Stimulated activated CD8-positive, alpha-beta memory T cell treated with anti-CD3 and anti-CD28 coated beads, Interleukin-2, amount 100 ng/mL, for 1 hour (primary cell): ENCODE data around the gene MLN.

ENCODE experiments used
- DNase-seq, 2 donors: peaks; one replicate each; pipeline ENCODE4 v3.0.0-alpha.2; 2020; ENCODE audit warnings: low read depth in 2 of 2

Gene MLN, protein sequence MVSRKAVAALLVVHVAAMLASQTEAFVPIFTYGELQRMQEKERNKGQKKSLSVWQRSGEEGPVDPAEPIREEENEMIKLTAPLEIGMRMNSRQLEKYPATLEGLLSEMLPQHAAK

DNA sequence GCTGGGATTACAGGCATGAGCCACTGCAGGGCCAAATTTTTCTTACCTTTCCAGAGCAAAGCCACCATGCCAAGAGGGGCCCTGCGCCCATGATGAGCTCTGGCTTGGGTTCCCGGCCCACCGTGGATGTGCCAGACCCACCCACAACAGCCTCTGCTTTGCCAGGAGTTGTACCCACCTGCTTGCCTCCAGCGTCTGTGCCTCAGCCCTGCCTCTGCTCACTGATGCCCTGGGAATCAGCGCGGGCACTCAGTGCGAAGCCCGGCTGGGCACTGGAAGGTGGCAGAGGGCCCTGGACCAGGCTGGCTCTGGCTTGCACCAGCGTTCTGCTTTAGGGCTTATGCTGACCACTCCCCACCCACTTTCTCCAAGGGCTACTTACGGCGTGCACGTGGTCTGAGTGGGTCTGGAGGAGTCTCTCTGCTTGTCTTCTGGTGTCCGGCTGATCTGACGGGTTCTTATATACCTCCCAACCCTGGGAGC lies at the start of gene MLN:
TSS of gene MLN (minus strand) at position 433 of the 483 bp plus-strand sequence. CDS start 2,840 bp downstream, outside the sequence.
- DNase-seq: no peak

DNA sequence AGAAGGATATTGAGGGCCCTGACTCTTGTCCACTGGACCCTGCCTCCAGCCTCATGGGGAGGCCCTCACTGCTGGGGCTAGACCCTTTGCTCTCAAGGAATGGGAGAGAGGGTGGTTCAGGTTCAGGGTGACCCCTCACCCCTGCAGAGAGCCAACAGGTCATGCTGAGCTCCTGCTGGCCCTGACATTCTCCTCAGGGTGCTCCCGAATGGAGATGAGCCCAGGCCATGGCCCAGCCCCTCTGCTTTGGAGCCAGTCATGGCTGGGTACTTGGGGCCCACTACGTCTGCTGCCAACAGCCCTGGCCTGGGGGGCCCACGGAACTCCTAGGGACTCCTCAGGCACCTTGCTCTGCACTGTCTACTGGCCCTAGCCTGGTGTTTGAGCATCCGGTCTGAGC lies 49.2 kb upstream of the MLN start:
- no peak for DNase-seq

DNA sequence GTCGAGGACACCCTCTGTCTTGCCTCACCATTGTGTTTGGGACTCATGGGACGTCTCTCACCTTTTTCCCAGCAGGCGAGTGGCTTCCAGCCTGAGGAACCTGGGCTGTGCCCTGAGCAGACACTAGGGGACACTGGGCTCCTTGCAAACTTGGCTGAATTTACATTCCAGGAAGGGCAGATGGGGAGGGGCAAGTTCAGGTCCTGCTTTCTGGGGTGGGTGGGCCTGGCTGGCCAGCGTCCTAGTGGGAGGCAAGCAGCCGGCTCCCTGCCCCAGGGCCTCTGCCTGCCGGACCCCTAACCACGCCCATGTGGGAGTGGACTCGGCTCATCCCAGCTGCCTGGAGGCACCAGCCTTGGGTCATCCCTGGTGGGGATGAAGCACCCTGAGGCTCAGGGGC lies 48.2 kb upstream of the MLN start:
- DNase-seq: no peak

DNA sequence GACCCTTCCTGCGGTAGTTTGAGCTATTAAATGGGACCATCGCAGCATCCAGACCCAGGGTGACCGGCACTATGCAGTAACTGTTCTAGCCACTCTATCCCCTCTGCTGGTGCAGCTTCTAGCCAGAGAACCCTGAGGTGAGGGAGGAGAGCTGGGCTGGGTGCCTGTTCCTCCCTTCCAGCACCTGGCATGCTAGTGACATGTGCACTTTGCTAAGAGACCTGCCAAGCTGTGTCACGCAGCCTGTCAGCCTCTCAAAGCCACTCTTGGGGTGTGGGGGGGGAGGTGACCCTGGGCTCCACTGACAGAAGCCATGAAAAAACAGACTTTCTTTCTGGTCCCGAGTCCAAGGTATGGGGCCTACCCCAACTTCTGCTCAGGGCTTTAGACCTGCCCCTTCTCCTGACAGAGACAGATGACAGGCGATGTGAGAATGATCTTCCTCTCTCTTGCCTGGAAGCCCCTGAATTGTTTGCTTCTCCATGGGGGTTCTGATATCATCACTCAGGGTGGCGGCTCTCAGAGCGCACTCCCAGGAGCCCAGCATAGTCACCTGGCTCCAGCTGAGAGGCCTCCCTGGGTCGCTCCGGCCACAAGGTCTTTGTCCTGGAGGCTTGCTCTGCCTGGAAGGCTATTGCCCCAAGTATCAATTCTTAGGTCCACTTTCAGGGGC lies 47.2 kb upstream of the MLN start:
- no peak for DNase-seq

DNA sequence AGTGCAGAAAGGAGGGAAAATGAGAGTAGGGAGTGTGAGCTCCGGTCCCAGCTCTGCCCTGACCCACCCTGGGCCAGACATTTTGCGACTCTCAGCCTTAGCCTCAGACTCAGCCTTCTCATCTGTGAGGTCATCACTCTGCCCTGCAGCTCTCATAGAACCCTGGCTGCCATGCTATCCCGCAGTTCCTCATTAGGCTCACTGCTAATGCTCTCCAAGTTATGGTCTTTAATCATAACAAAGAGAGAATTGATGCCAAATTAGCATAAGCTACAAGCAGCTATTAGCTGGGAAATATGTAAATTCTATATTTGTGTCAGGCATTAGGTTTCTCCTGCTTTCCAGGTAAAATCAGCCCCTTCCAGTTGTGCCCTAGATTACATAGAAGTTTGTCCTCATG lies 46.5 kb upstream of the MLN start:
- DNase-seq: no peak

DNA sequence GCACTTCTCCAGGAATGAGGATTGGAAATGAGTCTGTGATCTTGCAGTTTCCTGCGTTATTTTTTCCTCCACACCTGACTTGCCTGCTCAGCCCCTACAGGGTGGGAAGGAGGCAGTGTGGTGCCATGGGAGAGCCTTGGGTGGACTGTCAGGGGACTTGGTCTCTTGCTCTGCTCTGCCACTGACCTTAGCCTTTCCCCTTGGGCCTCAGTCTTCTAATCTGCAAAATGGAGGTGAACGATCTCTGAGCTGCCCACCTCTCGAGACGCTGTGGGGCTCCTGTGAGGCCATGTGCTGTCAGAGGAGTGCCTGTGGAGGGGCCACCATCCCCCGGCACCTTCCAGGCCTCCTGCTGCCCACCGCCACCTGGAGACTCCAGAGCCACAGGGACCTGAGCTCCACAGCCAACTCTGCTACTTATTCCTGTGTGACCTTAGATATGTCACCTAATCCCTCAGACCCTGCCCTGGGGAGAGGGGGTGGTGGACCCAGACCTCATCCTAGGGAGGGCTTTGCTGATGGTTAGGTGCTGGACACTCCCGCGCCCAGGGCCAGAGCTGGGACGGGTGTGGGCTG lies 45.8 kb upstream of the MLN start:
- DNase-seq: no peak

DNA sequence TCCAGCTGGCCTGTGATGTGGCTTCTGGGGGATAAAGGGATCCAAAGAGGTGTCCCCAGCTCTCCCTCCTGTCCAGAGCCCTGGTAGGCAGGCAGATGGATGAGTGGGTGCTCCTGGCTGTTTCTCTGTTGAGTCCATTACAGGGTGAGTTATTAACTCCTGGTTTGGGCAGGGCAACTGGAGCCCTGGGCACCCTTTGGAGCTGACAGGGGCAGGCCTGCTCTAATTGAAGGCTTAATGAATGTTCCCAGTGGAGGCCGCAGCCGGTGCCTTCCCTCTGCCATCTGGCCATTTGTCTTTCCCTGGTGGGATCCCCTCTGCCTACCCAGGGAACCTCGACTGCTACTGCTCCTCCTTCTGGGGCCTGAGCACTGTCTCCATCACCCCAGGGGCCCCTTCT lies 44.7 kb upstream of the MLN start:
- no peak for DNase-seq

DNA sequence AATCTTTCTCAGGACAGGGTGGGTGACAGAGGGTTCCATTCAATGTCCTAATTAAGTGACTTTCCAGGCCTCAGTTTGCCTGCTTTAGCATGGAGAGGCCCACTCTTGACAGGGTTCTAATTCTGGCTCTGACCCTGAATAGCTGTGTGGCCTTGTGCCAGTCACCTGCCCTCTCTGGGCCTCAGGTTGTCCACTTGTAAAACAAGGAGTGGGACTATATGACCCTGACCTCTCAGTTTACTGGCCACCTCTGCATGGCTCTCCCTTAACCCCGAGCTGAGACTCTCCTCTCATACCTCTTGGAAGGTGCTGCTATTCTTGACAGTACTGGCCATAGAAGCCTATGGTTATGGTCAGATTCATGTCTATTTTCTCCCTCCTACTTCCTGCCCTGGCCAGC lies 44.1 kb upstream of the MLN start:
- DNase-seq: no peak

DNA sequence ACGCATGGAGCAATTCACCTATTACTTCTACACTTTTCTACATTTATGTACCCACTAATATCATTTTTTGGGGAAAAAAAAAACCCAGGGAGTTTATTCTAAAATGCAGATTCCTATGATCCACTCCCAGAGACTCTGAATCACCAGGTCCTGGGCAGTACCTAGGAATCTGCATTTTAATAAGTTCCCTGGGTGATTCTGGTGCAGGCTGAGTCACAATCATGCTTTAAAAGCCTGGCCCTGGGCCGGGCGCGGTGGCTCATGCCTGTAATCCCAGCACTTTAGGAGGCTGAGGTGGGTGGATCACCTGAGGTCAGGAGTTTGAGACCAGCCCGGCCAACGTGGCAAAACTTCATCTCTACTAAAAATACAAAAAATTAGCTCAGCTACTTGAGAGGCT lies 43.3 kb upstream of the MLN start:
- no peak for DNase-seq

DNA sequence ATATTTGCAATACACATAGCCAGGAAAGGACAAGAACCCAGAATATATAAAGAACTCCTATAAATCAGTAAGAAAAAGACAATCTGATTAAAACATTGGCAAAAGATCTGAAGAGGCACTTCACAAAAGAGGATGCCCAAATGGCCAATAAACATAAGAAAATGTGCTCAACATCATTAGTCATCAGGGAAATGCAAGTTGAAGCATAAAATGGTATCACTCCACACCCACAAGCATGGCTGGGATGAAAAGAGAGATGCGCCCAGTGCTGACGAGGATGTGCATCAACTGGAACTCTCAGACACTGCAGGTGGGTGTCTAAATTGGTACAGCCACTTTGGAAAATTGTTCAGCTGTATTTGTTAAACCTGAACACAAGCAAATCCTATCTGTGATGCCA lies 42.4 kb upstream of the MLN start:
- no peak for DNase-seq

DNA sequence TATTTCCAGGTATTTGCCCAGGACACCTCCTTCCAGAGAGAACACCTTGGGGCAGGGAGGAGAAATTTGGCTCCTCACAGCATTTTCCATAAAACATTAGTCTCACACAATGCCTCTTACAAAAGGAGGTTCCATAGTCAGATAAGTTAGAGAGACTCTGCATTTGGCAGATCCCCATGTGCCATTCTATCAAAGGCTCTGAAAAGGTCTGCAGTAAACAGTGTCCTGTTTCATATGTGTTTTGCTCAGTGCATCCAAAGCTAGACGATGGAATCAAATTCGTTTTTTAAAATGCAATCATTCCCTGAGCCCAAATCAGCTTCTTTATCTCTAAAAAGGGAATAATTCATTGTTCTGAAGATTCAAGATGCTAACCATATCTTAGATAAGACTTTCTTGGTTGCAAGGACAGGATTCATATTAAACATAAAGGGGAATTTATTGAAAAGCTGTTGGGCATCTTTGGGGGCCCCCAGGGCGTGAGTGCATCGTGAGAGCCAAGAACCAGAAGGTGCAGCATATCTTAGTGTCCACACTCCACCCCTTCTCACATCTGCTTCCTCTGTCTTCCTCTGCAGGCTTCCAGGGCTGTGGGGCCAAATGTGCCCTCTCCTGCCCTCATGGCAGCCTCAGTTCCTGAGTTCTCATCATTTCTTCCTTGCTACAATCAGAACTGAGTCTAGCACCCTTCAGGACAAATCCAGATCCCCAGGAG lies 41.4 kb upstream of the MLN start:
- DNase-seq: no peak

DNA sequence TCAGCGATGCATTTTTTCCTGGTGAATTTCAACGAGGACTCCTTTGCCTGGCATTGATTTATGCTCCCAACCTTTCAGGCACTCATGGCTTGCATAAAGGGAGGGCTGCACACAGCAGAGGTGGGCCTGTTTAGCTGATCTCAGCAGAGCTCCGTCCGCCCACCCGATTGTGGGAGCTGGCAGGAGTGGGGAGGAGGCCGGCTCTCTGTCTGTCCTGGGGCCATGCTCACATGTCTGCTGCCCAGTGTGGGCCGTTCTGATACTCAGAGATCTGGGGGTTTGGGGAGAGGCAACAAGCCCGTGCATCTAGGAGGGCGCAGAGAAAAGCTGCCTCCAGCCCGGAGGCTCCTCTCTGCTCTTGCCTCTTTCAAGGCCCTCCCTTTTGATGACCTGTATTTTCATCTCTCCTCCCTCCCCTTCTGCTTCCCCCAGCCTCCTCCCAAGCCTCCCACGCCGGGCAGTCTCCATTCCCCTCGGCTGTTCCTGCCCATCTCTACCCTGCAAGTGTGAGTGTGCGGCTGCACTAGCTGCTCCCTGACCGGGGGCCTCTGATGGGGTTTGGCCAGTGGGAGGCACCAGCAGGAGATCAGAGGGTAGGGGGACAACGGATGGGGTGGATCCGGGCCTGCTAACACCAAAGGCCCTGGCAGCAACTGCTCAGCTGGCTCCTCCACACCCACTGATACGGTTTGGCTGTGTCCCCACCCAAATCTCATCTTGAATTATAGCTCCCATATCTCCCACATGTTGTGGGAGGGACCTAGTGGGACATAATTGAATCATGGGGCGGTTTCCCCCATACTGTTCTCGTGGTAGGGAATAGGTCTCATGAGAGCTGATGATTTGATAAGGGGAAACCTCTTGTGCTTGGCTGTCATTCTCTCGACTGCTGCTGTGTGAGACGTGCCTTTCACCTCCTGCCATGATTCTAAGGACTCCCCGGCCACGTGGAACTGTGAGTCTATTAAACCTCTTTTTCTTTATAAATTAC lies 39.6 kb upstream of the MLN start:
- no peak for DNase-seq

DNA sequence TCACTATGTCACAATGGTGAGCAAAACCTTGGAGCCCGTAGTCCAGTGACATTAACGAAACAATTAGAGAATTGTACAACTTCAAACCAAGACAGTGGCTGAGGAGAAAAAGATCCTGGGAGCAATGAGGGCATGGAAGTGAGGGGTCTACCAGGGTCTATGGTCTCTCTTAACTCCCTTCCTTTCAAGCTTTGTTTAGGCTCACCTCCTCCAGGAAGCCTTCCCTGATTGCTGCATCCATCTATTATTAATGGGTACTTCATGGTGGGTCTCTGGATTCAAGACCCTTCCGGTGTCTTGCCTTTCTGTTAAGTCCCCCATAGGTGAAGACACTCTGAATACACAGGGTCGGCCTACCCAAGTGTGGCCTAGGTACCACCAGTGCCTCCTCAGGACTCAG lies 38.1 kb upstream of the MLN start:
- DNase-seq: no peak

DNA sequence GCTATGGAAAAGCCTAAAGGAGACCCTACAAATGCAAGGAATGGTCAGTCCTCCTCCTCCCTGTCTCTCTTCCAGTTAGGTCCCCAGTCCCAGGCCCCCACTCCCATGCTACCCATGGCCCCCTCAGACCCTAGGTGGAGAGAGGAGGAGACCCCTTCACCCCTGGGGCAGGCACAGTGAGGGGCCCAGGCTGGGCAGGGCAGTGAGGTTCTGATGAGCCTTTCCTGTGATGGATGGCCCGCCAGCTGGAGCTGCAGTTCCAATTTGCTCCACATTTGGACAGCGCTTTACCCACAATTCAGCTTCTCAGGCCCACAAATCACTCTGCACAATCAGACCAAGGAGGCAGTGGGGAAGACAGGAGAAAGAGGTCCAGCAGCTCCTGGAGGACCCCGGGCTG lies 37.3 kb upstream of the MLN start:
- no peak for DNase-seq

DNA sequence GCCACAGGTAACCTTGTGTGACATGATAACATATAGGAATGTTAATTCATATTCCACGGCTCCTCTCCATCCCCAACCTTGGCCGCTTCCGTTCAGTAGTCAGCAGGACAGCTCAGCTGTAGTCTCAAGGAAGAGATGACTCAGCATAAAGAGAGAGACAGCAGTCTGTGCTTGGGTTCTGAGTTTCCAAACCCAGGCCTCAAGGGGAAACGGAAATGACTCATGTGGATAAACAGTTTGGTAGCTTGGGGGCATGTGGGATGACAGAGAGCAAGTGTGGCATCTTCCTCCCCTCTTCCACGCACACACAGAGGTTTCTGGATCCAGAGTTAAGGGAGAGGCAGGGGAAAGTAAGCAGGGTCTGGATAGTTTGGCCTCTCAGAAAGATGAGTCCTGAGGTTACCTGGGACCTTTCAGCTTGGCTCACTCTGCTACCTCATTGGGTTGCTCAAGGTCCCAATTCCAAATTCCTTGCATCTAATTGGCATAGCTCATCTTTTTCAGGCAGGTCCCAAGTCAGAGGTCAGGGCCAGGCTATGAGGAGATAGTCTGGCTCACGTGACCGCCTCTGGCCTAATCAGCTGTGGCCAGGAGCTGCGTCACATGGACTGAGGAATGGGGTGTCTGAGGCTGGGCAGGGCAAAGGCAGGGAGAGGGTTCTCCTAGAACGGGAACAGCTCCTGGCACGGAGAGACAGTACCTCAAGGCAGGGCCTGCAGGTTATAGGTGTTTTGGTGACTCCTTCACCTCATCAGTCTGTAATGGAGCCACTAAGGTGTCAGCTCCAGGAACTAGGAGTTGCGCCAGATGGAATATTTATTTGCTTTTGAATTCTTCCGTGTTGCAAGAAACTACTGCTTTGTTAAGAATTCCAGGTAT lies 36.5 kb upstream of the MLN start:
- DNase-seq: no peak

DNA sequence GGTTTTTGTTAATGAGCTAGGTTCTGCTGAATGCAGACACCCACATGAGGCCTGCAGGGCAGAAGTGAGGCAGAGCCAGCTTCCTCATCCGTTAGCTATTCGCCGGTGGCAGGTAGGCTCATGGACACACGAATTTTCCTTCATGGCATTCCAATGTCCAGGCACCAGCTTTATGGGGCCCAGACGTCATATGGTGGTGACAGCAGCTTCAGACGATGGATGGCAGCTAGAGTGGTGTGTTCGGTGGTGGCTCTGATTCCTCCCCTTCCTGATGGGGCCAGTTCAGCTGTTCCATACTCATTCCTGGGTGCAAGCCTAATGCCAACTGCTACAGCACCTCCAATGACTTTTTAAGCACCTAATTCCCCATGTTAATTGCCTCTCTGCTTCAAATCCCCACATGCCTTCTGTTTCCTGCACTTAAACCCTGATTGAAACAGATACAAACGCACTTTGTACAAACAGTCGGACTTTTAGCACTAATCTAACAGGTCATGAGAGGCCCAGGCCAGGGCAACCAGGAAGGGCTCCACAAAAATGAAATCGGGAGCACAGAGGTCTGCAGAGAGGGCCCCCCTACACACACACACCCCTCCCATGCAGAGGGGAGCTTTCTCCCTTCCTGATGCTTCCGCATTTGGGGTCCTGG lies 35.7 kb upstream of the MLN start:
- no peak for DNase-seq

DNA sequence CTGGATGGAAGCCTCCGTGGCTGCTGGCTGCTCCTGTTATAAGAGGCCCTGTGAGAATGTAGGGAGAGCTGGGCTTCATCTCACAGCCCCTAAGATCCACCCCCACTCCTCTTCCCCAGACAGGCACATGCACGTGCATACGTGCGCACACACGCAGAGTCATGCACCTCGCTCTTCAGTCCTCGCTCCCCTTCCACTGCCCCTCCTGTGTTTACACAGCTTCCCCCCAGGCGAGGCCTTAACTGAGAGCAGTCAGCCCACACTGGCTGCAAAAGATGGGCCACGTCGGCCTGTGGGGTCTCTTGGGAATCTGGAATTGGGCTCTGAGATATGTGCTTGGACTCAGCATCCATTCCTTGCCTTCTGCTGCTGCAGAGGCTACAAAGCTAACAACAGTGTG lies 35.2 kb upstream of the MLN start:
- DNase-seq: no peak

DNA sequence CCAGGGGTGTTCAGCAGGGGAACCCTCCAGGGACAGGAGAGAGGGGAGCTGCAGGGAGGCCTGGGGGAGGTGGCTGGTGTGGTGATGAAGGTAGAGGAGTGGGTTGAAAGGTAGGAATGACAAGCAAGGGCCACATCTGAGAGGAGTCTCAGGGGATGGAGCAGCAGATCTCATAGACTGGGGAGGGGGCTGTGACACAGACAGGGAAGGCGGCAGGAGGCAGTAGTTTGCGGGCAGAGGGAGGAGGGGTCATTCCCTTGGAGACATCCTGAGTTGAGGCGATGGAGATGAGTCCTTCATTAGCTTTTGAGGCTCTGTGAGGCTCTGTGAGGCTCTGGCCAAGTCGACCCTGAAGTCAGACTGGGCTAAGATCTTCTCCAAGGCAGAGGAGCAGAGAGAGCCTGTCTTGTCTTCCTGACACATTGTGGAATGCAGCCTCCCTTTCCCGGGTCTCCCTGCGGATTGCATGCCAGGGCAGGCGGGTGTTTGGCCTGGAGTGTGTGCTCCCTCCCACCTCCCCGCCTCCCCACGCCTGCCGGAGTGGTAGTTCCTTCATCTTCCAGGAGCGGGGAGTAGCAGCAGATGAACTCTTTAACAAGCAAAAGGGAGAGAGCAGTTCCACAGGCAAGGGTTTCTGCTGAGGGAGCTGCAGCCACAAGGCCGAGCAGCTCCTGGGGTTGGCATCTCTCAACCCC lies 34.3 kb upstream of the MLN start:
- DNase-seq: no peak

DNA sequence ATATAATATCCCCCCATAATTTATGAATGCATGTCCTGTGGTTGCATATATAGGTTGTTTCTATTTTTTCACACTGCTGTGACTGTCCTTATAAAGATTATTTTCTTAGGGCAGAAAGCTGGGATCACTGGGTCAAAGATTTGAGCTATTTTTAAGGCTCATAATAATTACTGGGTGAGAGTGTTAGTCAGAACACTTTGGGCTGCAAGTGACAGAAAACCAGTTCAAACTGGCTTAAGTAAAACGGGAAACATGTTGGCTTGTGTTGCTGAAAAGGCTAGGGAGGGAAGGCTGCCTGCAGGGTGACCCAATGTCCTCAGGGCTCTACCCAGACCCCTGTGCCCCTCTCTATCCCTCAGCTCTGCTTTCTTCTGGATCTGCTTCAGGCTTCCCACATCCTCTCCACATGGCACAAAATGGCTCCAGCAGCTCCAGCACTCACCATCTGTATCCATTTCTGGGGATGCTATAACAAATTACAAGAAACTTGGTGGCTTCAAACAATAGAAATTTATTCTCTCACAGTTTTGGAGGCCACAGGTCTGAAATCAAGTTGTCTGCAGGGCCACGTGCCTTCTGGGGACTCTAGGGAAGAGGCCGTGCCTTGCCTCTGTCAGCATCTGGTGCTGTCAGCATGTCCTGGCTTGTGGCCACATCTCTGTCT lies 33.1 kb upstream of the MLN start:
- no peak for DNase-seq
